Stimulated activated CD4-positive, alpha-beta T cell treated with anti-CD3 and anti-CD28 coated beads, Interleukin-15, amount 100 ng/mL, for 1 hour (primary cell): ENCODE measurements around the gene IL15.
"Not testable (repeated sequence)": the region's sequence is repeated elsewhere in the genome, so short reads cannot be mapped to it uniquely, and the experiment has no call there.

ENCODE experiments used
- DNase-seq, 2 donors: peaks; one replicate each; pipeline ENCODE4 v3.0.0-alpha.2; 2020; ENCODE audit warnings: low read depth in 1 of 2, low spot score in 1 of 2

IL15 gene

DNA sequence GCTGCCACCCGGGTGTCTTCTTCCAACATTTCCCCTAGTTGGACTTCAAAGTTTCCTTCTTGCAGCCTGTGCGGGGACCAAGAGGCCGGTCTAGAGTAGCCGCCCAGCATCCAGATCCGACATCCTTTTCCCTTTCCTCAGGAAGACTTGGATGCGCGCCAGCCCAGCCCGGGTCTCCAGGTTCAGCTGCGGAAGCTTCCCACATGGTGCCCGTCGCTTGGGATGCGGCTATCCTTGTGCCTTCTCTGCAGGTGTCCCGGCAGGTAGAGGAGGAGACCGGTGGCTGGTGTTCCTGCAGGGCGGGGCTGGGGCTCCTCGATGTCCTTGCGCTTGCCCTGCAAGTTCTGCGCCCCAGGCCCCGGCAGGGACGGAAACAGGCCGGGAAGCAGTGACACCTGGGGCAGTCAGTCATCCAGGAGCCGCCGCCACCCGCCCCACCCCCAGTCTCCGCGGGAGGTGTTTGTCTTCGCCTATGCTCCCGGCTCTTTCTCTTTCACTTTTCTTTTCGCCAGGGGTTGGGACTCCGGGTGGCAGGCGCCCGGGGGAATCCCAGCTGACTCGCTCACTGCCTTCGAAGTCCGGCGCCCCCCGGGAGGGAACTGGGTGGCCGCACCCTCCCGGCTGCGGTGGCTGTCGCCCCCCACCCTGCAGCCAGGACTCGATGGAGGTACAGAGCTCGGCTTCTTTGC lies at the start of gene IL15:
Gene IL15 (plus strand): TSS at position 502 of the 689 bp plus-strand sequence. CDS start 82,882 bp downstream, outside the sequence.
- peak; percentile 30 to 65 for DNase-seq

GRCh38 chr4:141587897-141588296 lies 48.5 kb upstream of the IL15 start:
- DNase-seq = no peak

DNA sequence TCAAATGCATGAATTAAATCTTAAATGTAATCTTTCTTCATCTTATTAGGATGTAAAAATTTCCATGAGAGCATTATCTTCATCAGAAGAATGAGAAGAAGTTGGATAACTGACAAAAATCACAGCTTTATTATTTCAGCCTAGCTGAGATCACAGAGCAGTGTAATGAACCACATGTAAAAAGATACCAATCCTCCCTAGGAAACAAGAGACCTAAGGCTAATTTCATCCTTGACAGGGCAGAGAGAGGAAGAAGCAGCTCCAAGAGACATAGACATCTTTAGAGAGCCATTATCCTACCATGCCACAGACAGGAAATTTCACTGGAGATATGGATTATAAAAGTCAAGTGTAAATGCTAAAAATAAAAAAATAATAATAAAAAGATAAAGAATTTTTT lies 40.9 kb upstream of the IL15 start:
- no peak for DNase-seq

- DNase-seq = no peak
Observed at GRCh38 chr4:141599853-141600252, 36.5 kb upstream of the IL15 start.

DNA sequence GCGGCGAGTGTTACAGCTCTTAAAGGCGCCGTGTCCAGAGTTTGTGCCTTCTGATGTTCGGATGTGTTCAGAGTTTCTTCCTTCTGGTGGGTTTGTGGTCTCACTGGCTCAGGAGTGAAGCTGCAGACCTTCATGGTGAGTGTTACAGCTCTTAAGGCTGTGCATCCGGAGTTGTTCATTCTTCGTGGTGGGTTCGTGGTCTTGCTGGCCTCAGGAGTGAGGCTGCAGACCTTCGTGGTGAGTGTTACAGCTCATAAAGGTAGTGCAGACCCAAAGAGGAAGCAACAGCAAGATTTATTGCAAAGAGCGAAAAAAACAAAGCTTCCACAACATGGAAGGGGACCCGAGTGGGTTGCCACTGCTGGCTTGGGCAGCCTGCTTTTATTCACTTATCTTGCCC lies 31.7 kb upstream of the IL15 start:
- DNase-seq = not testable (repeated sequence)

- no peak for DNase-seq
Observed at GRCh38 chr4:141605425-141605856, 30.9 kb upstream of the IL15 start.

DNA sequence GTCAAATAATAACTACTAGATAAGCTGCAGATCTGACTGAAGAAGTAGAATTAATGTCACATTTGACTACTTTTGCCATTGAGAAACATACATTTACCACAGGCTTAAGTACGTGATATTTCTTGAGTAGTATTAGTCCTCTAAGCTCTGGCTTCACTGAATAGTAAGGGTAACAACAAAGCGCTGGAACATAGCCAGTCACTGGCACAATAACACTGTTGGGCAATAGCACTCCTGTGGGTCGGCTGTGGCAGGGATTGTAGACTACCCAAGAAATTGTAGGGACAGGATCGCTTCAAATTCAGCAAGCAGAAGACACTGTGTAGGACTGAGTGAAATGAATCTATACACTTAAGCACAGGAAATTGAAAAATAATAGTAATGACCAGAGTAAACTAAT lies 27.1 kb upstream of the IL15 start:
- no peak for DNase-seq

DNA sequence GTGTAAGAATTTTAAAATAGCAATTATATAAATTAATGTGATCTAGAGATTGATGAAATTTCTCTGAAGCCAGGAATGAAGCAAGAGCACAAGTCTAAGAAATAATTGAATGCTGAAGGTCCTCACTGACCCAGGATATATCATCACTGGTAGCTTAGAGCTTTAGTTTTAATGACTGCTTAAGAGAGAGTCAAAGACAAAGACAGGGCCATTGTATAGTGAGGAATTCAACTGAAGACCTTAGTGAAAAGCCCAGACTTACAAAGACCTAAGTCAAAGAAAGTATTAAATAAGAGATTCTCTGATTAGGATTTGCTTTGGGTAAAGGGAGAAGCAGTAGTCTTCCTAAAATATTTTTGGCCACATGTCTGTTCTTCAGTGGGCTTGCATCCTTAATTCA lies 26.0 kb upstream of the IL15 start:
- DNase-seq = no peak

GRCh38 chr4:141614878-141615586 lies 21.4 kb upstream of the IL15 start:
- no peak for DNase-seq

DNA sequence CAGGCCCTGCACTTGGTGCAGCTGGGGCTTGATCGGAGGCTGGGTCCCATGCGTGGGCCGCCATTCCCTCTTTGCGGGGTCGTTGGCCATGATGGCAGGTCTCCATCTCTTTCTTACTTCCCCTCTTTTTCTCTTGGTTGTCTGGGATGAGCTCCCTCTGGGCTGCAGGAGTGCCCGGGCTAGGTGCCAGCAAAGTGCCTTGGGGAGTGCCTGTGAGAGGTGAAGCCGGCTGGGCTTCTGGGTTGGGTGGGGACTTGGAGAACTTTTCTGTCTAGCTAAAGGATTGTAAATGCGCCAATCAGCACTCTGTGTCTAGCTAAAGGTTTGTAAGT lies 20.8 kb upstream of the IL15 start:
- not testable (repeated sequence) for DNase-seq

DNA sequence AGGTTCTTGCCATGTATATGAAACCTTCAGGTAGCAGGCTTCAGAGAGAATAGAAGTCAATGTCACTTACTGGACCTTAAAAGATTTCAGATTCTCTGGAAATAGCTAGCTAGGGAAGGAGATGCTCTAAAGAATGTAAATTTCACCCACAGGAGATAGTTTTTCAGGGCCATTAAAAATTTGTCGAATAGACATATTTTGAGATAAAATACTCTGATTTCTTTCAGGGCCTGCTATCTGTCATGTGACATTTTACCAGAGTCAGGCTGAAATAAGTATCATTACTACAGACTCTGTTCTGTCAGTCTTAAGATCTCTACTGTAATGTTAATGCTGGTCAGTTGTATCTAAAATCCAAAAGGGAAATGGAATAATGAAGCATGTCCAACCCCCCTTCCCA lies 15.7 kb upstream of the IL15 start:
- DNase-seq = no peak

GRCh38 chr4:141625023-141625422 lies 11.4 kb upstream of the IL15 start:
- DNase-seq = no peak

DNA sequence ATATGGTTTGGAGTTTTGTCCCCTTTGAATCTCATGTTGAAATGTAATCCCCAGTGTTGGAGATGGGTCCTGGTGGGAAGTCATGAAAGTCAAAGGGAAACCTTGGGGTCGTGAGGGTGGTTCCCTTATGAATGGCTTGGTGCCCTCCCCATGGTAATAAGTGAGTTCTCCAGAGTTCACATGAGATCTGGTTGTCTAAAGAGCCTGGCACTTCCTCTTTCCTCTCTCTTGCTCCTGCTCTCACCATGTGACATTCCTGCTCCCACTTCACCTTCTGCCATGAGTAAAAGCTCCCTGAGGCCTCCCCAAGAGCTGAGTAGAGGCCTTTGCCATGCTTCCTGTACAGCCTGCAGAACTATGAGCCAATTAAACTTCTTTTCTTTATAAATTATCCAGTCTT lies 5.5 kb upstream of the IL15 start:
- no peak for DNase-seq

- DNase-seq = no peak
Observed at GRCh38 chr4:141635736-141636081, 674 bp upstream of the IL15 start.

DNA sequence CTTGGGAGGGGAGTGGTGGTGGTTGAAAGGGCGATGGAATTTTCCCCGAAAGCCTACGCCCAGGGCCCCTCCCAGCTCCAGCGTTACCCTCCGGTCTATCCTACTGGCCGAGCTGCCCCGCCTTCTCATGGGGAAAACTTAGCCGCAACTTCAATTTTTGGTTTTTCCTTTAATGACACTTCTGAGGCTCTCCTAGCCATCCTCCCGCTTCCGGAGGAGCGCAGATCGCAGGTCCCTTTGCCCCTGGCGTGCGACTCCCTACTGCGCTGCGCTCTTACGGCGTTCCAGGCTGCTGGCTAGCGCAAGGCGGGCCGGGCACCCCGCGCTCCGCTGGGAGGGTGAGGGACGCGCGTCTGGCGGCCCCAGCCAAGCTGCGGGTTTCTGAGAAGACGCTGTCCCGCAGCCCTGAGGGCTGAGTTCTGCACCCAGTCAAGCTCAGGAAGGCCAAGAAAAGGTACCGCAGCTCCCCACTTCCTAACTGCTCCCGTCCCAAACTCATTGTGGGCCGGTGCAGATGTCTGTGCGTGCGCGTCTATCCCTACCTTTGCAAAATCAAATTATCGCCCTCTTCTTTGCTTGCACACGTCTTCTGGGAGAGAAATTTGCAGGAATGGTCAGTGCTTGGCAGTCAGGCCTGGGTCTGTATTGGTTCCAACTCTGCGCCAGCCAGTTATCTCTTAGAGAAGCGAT lies 533 bp downstream of the IL15 start:
- peak in 1 of 2 donors; percentile 6 for DNase-seq

- no peak for DNase-seq
Observed at GRCh38 chr4:141637565-141637964, 1.2 kb downstream of the IL15 start.

DNA sequence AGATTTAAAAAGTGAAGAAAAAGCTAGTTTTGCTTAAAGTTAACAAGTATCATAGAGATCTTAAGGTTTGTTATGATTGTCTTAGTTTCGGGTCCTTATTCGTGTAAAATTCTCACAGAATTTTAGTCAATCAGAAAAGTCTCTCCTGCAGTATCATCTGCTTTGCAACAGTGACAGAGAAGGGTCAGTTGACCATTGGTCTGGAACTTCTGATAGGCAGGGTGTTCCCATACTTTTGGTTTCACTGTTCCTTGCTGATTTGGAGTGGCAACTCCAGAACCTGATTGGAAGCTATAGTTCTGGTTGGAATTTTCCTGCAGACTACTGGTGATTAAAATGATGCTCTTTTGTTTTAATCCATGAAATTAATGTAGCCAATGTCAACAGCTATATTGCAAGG lies 1.8 kb downstream of the IL15 start:
- no peak for DNase-seq

DNA sequence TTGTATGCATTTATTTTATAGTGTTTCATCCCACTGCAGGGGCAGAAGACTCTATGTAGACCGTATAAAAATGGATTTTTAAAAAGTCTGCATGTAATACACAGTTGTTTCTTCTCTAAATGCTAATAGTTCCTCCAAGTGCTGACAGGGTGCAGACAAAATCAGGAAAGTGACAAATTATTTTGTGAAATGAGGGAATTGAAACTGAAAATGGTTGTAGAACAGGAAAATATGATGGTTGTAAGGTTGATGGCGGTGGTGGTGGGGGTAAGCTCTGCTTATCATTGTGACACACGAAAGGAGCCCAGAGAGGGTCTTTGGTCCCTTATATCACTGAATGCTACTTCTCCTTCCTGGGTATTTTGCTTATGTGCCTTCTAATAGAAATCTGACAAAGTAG lies 4.3 kb downstream of the IL15 start:
- no peak for DNase-seq

GRCh38 chr4:141642063-141642462 lies 5.7 kb downstream of the IL15 start:
- DNase-seq = no peak

DNA sequence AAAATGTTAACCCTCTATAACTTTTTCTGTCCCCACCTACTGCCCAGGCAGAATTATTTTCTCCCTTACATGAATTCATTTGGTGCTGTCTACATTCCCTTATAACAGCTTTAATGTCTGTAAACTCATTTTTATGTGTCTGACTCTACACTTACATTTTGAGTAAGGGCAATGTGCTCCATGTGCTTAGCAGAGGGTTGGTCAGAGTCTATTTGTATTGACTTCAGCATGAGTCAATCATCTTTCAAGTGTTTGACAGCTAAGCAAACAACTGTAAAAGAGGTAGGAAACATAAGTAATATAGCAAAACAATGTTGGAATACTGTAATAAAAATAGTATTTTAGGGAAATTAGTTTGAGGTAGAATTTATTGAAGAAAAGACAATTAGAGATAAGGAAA lies 6.3 kb downstream of the IL15 start:
- DNase-seq = no peak

DNA sequence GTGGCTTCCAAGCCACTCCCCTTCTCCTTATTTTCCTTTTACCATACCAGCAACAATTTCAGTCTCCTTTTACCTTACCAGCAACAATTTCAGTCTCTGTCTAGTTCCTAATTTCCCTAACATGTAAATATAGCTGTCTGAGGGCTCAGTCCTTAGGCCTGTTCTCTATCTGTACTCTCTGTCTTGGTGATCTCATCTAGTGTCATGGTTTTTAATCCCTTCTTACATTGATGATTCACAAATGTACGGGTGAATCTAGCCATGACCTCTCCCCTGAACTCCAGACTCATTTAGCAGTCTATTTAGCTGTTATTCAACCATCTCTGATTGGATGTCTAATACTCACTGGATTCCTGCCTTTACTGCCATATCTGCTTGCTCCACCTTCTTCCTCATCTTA lies 7.2 kb downstream of the IL15 start:
- no peak for DNase-seq

- no peak for DNase-seq
Observed at GRCh38 chr4:141645611-141646340, 9.4 kb downstream of the IL15 start.
